ENCODE results near the gene KDM5A.

DNA sequence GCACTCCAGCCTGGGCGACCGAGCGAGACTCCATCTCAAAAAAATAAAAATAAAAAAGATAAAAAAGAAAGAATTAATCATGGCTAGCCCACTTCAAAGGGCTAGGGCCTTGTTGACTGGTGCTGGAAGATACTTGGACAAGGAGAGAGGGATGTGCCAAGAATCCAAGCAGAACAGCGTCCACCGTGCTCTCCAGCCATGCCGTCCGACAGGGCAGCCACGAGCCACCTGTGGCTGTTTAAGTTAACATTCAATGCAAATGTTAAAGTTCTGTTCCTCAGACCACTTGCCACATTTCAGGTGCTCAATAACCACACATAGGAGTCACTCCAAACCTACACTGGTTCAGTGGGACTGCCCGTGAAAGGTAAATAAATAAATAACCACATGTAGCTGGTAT lies 147.9 kb downstream of the KDM5A start:
- TF ChIP-seq POLR2A (IDR thresholded peaks at IDR 0.05) (no peak), CTCF (IDR thresholded peaks at IDR 0.05) (no peak)
